ENCODE results near the gene KDM4C.

KDM4C gene

GRCh38 chr9:6783753-6784152 is 26.0 kb downstream of the KDM4C start:
- Histone ChIP-seq H3F3A (ENCODE audit: insufficient read depth, low read length) (no peaks in the 10 kb centered on the region), H3K9me2 (ENCODE audit: low read depth, low read length) (no peaks in the 10 kb centered on the region), H3K36me3 (ENCODE audit: insufficient read depth, low read length) (no peaks in the 10 kb centered on the region), H2AFZ (ENCODE audit: low read length) (no peak overlapping the region), H3K4me2 (ENCODE audit: low read length) (no peak overlapping the region), H3K9ac (ENCODE audit: low read length) (no peak overlapping the region), H3K27me3 (ENCODE audit: insufficient read depth, low read length) (no peaks in the 10 kb centered on the region), H4K20me1 (ENCODE audit: insufficient read depth, low read length) (no peaks in the 10 kb centered on the region), H3K4me1 (ENCODE audit: insufficient read depth, low read length, severe bottlenecking) (peaks cover 52% of the 10 kb centered on the region), H3K27ac (ENCODE audit: low read depth, low read length, poor library complexity, severe bottlenecking) (no peak overlapping the region), H3K9me3 (ENCODE audit: low read length) (no peaks in the 10 kb centered on the region), H3K4me3 (ENCODE audit: low read depth, low read length, poor library complexity, severe bottlenecking) (no peak overlapping the region), H3K79me2 (ENCODE audit: insufficient read depth, low read length) (peaks cover 86% of the 10 kb centered on the region)
- TF ChIP-seq EZH2 (IDR thresholded peaks at IDR 0.05; ENCODE audit: borderline replicate concordance, low read length) = no peak
- TF ChIP-seq, protein P1, sequence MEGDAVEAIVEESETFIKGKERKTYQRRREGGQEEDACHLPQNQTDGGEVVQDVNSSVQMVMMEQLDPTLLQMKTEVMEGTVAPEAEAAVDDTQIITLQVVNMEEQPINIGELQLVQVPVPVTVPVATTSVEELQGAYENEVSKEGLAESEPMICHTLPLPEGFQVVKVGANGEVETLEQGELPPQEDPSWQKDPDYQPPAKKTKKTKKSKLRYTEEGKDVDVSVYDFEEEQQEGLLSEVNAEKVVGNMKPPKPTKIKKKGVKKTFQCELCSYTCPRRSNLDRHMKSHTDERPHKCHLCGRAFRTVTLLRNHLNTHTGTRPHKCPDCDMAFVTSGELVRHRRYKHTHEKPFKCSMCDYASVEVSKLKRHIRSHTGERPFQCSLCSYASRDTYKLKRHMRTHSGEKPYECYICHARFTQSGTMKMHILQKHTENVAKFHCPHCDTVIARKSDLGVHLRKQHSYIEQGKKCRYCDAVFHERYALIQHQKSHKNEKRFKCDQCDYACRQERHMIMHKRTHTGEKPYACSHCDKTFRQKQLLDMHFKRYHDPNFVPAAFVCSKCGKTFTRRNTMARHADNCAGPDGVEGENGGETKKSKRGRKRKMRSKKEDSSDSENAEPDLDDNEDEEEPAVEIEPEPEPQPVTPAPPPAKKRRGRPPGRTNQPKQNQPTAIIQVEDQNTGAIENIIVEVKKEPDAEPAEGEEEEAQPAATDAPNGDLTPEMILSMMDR (IDR thresholded peaks at IDR 0.05; ENCODE audit: low read length) = no peak

DNA sequence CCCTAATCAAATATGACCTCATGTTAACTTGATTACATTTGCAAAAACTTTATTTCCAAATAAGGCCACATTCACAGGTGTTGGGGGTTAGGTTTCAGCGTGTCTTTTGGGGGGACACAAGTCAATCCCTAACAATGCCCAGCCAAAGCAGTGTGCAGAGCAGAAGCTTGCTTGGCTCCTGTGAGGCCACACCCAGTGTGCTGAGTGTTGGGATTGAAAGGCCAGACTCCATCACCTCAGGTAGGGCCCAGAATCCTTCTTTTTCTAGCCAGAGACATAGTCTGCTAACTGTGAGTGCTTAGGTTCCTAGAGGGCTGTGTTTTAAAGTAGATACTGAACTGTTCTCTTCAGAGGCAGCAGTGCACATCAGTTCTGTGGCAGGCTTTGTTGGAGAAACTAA is 27.9 kb downstream of the KDM4C start:
- Histone ChIP-seq H4K20me1 (ENCODE audit: insufficient read depth, low read length) (no peaks in the 10 kb centered on the region), H3K36me3 (ENCODE audit: insufficient read depth, low read length) (no peaks in the 10 kb centered on the region), H3F3A (ENCODE audit: insufficient read depth, low read length) (no peaks in the 10 kb centered on the region), H3K4me3 (ENCODE audit: low read depth, low read length, poor library complexity, severe bottlenecking) (no peak overlapping the region), H2AFZ (ENCODE audit: low read length) (no peak overlapping the region), H3K27me3 (ENCODE audit: insufficient read depth, low read length) (no peaks in the 10 kb centered on the region), H3K9me2 (ENCODE audit: low read depth, low read length) (no peaks in the 10 kb centered on the region), H3K4me1 (ENCODE audit: insufficient read depth, low read length, severe bottlenecking) (peaks cover 38% of the 10 kb centered on the region), H3K9ac (ENCODE audit: low read length) (no peak overlapping the region), H3K79me2 (ENCODE audit: insufficient read depth, low read length) (peaks cover 84% of the 10 kb centered on the region), H3K4me2 (ENCODE audit: low read length) (no peak overlapping the region), H3K9me3 (ENCODE audit: low read length) (no peaks in the 10 kb centered on the region), H3K27ac (ENCODE audit: low read depth, low read length, poor library complexity, severe bottlenecking) (no peak overlapping the region)
- TF ChIP-seq, protein P1 (IDR thresholded peaks at IDR 0.05; ENCODE audit: low read length) = no peak
- no peak for TF ChIP-seq EZH2 (IDR thresholded peaks at IDR 0.05; ENCODE audit: borderline replicate concordance, low read length)

DNA sequence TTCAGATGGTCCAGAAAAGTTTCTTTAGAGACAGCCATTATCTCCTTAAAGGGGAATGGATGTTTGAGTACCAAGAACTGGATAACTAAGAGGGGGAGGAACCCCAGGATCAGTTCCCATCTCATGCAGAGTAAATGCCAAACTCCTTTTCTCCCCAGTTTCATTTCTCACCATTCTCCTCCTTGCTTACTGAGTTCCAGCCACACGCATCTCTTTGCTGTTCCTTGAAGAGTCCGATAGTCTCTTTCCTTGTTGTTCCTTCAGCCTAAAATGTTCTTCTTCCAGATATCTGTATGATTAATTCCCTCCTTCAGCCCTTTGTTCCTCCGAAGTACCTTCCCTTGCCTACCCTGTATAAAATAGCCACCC is 30.0 kb downstream of the KDM4C start:
- Histone ChIP-seq H3K27ac (ENCODE audit: low read depth, low read length, poor library complexity, severe bottlenecking) (no peak overlapping the region), H3K9ac (ENCODE audit: low read length) (no peak overlapping the region), H3K79me2 (ENCODE audit: insufficient read depth, low read length) (peaks cover 76% of the 10 kb centered on the region), H3F3A (ENCODE audit: insufficient read depth, low read length) (no peaks in the 10 kb centered on the region), H4K20me1 (ENCODE audit: insufficient read depth, low read length) (no peaks in the 10 kb centered on the region), H3K9me2 (ENCODE audit: low read depth, low read length) (no peaks in the 10 kb centered on the region), H2AFZ (ENCODE audit: low read length) (no peak overlapping the region), H3K9me3 (ENCODE audit: low read length) (no peaks in the 10 kb centered on the region), H3K4me3 (ENCODE audit: low read depth, low read length, poor library complexity, severe bottlenecking) (no peak overlapping the region), H3K27me3 (ENCODE audit: insufficient read depth, low read length) (no peaks in the 10 kb centered on the region), H3K36me3 (ENCODE audit: insufficient read depth, low read length) (peaks cover 4% of the 10 kb centered on the region; the same call in 1 of the 2 replicates), H3K4me1 (ENCODE audit: insufficient read depth, low read length, severe bottlenecking) (peaks cover 30% of the 10 kb centered on the region), H3K4me2 (ENCODE audit: low read length) (no peak overlapping the region)
- TF ChIP-seq EZH2 (IDR thresholded peaks at IDR 0.05; ENCODE audit: borderline replicate concordance, low read length) = no peak
- TF ChIP-seq, protein P1 (IDR thresholded peaks at IDR 0.05; ENCODE audit: low read length) = no peak
